Activated CD4-positive, CD25-positive, alpha-beta regulatory T cell treated with anti-CD3 and anti-CD28 coated beads, Interleukin-2, amount 50 U/mL, for 16 hours (primary cell): Measurements from ENCODE around the gene DYRK2.

Experiments used
- DNase-seq: peaks from one replicate; pipeline ENCODE4 v3.0.0-alpha.2; 2020; ENCODE audit warnings: low read depth, low spot score

DYRK2 gene

DNA sequence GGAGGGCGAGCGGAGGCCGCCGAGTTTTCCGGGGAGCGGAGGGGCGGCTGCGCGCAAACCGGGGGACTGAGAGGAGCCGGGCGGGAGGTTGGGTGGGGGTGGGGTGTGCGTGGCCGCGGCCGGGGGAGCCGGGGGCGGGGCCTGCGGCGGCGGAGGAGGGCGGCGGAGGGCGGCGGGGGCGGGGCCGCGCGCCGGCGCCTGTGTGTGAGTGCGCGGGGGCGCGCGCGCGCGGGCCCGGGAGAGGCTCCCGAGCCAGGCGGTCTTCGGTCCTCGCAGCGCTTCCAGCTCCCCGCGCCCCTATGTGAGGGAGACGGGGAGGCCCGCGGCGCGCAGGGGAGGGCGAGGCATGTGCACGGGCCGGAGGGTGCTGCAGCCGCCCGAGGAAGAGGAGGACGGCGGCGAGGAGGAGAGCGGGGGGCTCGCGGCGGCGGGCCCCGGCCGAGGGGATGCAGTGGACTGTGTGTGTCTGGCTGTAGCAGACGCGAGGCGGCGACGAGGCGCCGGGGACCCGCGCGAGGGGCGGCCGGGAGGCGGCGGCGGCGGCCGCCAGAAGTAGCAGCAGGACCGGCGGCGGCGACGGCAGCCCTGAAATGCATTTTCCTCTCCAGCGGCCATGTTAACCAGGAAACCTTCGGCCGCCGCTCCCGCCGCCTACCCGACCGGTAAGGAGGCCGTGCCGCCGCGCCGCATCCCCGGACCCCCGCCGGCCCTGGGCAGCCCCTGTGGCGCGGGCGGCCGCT is at the start of gene DYRK2:
TSS of gene DYRK2 (plus strand) at position 225 of the 740 bp plus-strand sequence. CDS start at position 614, 389 bp downstream.
- peak; percentile 31 for DNase-seq

DNA sequence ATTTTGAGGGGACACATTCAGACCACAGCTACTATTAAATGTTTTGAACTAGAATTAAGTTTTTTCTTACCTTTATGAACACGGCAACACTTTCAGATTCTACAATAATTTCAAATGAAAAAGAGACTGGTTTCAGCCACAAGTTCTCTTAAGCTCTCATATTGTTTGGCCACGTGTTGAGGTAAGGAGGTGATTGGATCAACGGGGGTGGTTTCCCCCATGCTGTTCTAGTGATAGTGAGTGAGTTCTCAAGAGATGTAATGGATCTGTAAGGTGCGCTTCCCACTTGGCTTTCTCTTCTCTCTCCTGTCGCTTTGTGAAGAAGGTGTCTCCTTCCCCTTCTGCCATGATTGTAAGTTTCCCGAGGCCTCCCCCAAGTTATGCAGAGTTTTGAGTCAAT is 48.9 kb upstream of the DYRK2 start:
- DNase-seq, result no peak

DNA sequence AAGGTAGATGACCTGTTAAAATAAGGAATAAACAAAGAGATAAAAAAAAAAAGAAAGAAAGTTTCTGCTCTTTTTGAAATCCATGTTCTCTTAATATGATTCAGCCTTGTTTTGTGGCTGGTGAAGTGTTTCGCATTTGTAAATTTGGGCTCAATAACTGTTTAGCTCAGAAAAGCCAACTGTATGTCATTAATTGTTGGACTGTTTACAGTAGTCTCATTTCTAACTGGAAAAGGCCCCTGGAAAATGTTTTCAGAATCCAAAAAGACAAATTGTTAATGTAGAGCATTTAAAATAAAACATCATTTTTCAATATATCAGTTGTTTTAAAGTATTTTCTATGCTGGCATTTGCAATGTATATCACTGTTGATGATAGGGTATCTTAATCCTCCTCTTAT is 47.4 kb upstream of the DYRK2 start:
- no peak for DNase-seq

DNA sequence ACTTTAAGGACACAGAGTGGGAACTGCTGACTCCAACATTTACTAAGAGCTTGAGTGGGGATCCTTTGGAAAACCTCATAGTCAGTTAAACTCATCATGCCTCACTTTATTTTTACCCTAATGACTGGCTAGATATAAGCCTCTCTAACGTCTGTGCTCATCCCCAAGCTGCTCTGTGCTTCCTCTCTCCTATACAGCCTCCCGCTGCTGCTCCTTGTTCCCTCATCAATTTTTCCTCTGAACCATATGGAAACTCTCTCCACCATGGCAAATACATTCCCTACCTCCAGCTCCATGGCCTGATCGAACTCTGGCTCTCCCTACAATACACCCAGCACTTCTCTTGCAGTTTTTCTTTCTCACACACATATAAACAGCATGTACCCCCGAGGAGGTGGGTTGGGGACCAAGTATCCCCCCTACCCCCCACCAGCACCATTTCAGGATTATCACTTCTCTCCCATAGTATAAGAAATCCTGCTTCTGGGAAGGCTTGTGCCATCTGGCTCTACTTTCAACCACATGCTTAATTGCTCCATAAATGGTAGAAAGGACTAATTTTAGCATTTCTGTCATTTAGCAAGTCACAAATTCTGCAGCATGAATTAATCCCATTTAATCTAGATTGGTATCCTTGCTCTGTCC is 39.2 kb upstream of the DYRK2 start:
- no peak for DNase-seq

DNA sequence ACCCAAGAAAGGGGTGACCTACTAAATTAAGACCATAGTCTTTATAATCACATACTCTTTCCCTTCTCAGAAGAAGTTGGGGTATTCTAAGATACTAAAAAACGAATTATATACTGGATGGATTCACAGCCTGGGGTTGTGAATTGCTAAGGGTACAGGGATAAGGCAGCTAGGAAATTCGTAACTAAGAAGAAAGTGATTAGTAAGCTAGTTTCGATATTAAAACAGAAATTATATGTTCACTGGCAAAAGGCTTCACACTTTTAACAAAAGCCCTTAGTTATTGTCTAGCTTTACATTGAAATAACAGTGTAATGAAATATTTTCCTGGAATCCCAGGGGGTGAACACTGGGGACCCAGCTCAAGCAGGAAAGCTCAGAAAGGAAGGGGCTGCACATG is 35.5 kb upstream of the DYRK2 start:
- DNase-seq, result no peak

DNA sequence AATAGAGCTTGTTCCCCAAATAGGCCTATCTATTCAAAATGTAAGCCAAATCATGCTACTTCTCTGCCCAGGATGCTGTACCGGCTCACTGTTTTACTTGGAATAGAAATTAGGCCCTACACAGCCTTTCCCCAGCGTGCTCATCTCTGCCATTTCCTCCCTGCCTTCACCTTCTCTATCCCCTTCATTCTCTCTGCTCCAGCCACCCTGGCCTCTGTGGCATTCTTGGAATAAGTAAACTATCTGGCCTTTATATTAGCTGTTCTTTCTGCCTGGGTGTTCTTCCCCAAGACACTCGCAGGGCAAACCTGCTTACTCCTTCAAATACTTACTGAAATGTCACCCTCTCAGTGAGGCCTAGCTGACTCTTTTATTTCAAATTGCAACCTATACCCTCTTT is 30.9 kb upstream of the DYRK2 start:
- DNase-seq, result no peak

DNA sequence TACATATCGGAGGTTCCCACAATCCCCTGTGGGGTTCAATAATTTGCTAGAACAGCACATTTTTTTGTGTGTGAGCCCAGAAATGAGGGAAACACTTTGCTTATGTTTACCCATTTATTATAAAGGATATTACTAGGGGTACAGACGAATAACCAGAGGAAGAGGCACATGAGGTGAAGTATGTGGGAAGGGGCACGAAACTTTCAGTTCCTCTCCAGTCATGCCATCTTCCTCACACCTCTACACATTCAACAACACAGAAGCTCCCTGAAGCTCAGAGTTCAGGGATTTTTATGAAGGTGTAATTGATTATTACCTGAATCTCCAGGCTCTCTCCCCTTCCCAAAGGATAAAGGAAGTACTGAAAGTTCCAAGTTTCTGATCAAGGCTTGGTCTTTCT is 30.2 kb upstream of the DYRK2 start:
- no peak for DNase-seq

DNA sequence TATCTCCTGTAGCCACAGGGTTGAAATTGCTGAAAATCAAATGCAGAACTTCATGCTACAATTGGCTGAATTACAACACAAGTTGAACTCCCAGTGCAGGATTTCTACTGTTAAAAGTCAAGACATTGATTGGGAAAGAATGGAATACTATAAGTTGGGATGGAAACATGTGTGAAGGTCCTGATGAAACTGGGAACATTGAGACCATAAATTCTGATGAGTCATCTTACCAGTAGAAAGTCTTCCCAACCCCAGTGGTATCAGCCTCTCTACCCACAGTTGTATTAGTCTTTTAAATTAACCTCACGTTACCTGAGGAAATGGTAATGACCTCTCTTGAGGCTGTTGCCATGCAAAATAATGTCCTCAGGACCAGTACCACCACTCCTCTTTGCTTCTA is 27.4 kb upstream of the DYRK2 start:
- DNase-seq, result no peak

DNA sequence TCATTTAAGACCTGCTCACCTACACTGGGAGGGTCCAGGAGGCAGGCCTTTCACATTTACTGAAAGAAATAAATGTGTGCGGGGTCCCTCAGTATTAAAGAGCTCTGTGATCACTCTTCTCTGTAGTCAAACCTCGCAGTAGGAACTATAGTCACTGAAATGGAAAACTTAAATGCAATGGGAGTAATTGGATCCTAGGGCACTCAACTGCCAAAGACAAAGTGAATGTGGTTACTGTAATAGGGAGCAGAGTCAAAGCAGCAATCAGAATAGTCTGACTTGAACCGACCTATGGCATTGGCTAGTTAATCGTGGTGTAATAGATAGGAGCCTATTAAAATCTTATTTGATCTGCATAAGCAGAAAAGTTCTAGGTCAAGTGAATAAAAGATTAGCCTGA is 26.6 kb upstream of the DYRK2 start:
- DNase-seq, result no peak

DNA sequence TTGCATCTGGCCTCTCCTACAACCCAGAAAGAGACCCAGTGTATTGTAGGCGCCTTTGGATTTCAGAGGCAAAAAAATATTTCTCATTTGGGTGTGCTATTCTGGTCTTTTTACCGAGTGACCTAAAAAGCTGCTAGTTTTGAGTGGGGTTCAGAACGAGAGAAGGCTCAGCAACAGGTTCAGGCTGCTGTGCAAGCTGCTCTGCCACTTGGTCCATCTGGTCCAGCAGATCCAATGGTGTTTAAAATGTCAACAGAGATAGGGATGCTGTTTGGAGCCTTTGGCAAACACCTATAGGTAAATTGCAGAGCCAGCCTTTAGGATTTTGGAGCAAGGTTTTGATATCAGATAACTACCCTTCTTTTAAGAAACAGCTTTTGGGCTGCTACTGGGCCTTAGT is 25.3 kb upstream of the DYRK2 start:
- DNase-seq, result no peak

DNA sequence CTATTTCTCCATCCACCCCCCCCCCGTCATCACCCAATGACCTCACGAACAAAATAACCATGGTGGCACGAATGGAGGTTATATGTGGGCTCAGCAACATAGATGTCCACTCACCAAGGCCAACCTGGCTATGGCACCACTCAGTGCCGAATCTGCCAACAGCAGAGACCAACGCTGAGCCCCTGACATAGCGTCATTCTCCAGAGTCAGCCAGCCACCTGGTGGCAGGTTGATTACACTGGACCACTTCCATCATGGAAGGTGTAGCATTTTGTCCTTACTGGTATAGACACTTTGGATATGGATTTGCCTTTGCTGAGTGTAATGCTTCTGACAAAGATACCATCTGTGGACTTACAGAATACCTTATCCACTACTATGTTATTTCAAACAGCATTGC is 24.2 kb upstream of the DYRK2 start:
- DNase-seq, result no peak

DNA sequence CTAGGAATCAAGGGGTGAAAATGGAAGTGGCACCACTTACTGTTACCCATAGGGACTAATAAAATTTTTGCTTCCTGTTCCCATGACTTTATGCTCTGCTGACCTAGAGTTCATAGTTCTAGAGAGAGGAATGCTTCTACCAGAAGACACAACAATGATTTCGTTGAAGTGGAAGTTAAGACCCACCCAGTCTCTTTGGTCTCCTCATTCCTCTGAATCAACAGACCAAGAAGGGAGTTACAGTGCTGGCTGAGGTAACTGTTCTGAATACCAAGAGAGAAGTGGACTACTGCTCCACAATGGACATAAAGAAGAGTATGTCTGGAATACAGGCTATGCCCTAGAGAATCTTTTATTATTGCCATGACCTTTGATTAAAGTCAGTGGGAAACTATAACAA is 23.5 kb upstream of the DYRK2 start:
- DNase-seq, result no peak

DNA sequence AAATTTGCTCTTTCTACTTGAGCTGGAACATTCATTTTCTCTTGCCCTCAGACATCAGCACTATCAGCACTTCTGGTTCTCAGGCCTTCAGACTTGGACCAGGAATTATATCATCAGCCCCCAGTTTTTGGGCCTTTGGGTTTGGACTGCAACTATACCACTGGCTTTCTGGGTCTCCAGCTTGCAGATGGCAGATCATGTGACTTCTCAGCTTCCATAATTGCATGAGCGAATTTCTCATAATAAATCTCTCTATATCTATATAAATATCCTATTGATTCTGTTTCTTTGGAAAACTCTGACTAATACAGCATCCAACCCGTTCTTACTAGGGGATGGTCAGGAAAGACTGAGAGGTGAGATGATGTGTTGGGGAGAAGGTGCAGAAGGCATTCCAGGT is 22.4 kb upstream of the DYRK2 start:
- DNase-seq, result no peak

DNA sequence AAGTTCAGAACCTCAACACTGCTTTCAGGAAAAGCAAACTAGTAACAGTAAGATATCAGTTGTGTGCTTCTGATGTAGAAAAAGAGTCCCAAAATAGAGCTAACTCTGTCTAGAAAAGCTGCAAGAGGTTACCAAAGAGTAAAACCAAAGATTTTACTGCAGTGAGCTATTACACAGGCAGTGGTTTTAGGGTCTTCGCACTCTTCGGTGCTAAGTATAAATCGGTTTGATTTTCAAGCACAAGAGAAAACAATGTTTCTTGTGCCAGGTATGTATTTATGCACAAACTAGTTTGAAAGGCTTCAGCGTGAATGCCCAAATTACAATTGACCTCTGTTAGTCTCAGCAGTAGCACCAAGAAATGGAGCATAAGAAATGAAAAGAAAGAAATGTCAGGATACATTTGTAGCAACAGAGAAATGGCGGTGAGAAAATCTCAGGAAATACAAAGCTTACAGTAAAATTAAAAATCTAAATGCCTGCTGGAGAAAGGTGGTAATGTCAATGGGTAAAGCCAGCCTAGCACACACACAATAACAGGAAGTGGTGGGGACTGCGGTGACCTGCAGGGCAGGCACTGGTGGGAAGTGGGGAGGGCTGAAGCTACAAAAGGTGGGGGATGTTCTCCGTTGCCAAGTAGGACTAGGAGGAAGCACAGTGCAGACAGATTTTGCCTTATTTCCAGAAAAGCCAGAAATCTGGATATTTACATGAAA is 18.0 kb upstream of the DYRK2 start:
- DNase-seq, result peak; percentile 63

DNA sequence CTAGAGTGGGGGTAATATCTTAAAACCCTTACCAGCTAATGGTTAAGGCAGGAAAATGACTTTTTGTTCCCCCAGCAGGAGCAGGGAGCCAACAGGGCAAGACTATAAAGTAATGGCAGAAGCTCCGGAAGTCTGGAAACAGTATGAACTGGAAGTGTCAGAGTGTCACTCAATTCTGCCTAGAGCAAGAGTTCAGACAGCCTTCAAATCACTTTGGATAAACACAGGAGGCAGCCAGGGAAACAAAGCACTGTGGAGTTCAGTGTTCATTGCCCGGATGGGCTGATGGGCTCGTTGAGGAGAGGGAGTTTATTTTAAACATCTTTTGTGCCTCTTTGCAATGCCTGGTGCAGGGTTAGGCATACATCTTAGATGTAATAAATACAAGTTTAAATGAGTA is 16.5 kb upstream of the DYRK2 start:
- no peak for DNase-seq

DNA sequence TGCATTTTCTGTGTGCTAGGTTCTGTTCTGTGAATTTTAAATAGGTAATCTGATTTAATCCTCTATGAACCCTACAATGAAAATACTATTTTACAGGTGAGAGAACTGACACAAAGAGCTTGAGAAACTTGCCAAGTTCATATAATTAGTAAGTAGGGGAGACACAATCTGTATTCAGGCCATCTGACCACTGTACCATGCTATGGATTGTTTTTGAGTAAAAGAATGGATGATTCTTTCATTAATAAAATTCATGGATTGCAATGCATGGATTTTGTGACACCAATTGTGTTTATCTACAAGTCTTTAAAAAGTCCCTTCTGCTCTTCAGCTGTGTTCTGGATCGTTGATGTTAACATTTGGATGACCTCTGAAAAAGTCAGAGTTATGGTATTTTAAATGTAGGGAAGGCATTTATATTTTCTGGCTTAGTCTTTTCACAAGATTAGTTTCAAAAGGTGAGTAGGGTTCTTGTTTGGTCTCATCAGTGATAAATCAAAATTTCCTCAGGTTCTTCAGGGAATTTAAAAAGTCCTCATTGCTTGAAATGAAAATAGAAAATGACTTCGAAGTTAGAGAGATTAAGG is 15.4 kb upstream of the DYRK2 start:
- no peak for DNase-seq

DNA sequence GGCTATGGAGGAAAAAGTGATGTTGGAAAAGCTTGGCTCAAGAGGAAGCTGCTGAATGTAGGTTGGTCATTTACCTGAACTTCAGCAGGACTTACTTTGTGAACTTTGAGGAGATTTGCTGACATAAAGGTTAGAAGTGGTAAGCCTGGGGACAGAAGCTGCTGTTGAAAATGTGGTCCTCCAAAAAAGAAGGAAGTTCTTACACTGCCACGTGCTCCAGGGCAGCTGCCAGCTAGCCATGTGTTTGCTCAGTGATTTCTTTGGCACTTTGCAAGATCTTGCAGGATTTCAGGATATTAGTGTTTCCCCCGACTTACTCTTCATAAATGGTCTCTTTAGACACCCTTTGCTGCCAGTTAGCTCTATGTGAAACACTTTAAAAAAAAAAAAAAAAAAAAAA is 14.8 kb upstream of the DYRK2 start:
- no peak for DNase-seq

DNA sequence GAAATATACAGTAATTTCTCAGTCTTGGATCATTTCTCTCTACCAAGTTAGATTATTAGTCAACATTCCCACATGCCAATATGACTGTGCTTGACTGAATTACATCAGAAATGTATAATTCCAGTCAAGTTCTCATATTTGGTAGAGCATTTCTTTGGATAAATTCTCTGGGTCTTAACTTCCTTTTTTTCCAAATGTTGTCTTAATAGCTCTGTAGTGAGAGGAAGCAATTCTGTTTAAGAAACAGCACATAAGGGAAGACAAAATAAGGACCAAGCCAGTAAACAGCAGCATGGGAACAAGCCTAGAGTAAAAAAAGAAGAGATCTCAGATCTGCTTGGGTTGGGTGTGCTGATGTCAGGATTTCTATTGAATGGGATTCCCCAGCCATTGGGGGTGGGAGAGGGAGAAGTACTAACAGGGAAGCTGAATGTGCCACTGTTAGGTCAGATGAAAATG is 14.2 kb upstream of the DYRK2 start:
- no peak for DNase-seq

DNA sequence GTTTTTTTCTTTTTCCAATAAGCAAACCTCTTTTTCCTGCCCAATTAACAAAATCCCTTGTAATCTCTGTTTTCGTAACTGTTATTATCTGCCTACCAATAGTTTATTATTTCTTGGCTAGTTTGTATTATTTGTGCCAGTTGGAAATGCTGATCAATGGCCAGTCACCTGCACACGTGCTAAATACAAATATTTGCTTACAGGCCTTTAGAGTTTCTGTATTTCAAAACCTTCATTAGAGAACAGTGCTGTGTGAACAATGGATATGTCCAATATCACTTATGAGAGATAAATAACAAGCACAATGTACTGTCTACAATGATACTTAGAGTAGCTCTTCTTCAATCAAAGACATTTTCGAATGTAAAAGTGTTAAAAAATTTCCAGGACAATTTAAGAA is 10.8 kb upstream of the DYRK2 start:
- DNase-seq, result no peak

DNA sequence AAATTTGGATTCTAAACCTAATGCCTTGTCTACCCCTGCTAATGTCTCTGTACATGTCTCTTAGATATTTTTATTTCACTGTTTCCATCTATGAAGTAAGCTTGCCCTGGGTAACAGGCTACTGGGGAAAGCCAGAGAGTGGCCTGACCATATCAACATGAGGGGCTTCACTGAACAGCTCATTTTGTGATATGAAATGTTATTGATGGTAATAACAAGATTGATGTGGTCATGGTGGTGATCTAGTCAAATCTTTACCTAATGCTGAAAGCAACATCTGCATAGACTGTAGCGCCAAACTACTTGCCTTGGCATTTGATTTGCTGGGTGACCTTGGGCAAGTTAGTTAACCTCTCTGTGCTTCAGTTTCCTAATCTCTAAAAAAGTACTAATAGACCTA is 9.9 kb upstream of the DYRK2 start:
- DNase-seq, result no peak

DNA sequence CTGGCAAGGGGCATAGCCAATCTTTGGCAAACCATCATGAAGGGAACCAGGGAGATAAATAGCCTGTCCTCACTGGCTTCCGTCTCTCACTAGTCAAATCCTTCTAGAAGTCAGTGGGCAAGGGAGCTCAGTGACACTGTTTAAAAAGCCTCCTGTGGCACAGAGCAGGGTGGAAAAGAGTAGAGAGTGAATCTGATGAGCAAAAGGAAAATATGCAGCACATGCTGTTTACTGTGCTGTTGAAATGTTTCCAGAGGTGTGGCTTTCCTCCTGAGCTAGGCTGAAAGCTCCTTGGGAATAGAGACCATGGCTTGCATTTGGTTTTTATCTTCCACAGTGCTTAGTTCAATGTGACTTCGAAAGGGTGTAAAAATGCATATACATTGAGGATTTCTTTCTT is 7.7 kb upstream of the DYRK2 start:
- DNase-seq, result no peak

DNA sequence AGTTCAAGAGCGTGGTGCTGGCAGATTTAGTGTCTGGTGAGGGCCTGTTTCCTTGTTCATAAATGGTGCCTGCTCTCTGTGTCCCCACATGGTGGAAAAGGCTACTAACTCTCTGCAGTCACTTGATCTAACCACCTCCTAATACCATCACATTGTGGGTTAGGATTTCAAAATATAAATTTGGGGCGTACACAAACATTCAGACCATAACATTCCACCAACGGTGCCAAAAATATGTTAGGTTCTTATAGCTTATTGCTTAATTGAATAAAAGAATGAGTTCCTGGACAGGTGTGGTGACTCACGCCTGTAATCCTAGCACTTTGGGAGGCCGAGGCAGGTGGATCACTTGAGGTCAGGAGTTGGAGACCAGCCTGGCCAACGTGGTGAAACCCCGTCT is 3.4 kb upstream of the DYRK2 start:
- no peak for DNase-seq

DNA sequence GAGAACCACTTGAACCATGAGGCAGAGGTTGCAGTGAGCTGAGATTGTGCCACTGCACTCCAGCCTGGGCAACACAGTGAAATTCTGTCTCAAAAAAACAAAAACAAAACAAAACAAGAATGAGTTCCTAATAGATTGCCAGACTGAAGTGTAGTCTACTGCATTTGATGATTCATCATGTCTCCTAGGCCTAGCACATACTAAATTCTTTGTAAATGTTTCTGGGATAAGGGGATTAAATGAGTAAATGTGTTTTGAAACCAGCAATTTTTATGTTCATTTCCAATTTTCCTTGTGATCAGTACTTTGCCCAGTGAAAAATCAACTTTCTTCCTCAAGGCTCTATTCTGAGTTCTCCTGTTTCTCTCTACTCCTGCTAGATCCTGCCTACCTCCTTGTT is 2.9 kb upstream of the DYRK2 start:
- DNase-seq, result no peak
